MM.1S (cell line): ENCODE measurements around the gene GYS1.

Source experiments
- EZH2 ChIP-seq: fragments of 300-600 bp; sonication (generic); optimal IDR thresholded peaks from 2 replicates; pipeline ENCODE3; 2017; ENCODE audit warnings: low read depth, mild to moderate bottlenecking, antibody characterized with exemption, low read length, mixed read lengths
- EZH2phosphoT487 ChIP-seq: fragments of 300-600 bp; sonication (generic); IDR thresholded peaks from 2 replicates; pipeline ENCODE4 v1.6.1; 2018; ENCODE audit warnings: antibody characterized with exemption, low read length
- TF ChIP-seq, protein P1 (sequence below): fragments of 300-600 bp; sonication (generic); IDR thresholded peaks from 2 replicates; pipeline ENCODE4 v1.5.1; 2016; ENCODE audit warnings: antibody characterized with exemption, low read length, mixed read lengths

- TF ChIP-seq, protein P1, sequence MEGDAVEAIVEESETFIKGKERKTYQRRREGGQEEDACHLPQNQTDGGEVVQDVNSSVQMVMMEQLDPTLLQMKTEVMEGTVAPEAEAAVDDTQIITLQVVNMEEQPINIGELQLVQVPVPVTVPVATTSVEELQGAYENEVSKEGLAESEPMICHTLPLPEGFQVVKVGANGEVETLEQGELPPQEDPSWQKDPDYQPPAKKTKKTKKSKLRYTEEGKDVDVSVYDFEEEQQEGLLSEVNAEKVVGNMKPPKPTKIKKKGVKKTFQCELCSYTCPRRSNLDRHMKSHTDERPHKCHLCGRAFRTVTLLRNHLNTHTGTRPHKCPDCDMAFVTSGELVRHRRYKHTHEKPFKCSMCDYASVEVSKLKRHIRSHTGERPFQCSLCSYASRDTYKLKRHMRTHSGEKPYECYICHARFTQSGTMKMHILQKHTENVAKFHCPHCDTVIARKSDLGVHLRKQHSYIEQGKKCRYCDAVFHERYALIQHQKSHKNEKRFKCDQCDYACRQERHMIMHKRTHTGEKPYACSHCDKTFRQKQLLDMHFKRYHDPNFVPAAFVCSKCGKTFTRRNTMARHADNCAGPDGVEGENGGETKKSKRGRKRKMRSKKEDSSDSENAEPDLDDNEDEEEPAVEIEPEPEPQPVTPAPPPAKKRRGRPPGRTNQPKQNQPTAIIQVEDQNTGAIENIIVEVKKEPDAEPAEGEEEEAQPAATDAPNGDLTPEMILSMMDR, result no peak
- no peak for TF ChIP-seq EZH2
- no peak for TF ChIP-seq EZH2phosphoT487
These were observed 13.8 kb upstream of the GYS1 start for GRCh38 chr19:49006905-49007304.
